ENCODE measurements around the gene CNGB1.
"Not testable (repeated sequence)": the region's sequence is repeated elsewhere in the genome, so short reads cannot be mapped to it uniquely, and the experiment has no call there.

Gene CNGB1

DNA sequence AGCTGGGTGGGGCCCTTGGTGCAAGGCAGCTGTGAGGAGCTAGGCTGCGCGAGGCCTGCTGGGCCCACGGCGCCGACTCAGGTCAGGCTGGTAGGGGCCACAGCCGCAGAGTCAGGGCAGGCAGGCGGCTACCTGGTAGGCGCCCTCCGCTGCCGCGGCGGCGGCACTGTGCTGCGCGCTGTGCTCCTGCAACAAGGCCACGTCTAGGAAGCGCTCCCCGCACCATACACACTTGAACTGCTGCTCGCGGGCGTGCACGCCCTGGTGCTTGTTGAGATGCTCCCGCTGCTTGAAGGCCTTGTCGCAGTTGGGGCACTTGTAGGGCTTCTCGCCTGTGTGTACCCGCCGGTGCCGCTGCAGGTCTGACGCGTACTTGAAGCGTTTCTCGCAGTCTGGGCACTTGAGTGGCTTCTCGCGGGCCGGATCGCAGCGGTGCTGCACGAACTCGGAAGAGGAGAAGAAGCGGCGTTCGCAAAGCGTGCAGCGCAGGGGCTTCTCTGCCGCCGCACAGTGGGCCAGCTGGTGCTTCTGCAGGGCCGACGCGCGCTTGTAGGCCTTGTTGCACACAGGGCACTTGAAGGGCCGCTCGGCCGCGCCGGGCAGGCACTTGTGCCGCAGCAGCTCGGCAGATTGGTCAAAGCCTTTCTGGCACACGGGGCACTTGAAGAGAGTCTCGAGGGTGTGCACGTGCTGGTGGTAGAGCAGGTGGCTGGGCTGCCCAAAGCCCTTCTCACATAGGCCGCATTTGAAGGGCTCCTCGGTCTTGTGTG lies 25.7 kb upstream of the CNGB1 start:
- no peak for DNase-seq

- no peak for DNase-seq
Measured at GRCh38 chr16:57995721-57996405, 24.9 kb upstream of the CNGB1 start.

DNA sequence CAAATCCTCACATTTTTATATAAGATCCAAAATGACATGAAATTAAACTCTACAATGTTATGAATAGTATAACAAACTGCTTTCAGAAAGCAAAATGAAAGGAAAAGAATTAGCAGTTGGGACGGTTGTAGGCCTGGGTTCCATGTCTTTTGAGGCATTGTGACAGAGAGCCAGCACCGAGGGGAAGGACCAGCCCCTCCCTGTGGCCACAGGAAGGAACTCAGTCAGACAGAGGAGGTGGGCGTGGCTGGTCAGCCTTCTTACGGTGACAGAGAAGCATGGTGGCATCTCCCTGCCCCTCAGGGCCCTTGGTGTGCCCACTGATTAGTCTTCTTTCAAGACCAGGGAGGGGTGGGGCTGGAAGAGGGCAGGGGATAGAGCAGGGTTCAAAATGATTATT lies 23.9 kb upstream of the CNGB1 start:
- DNase-seq = peak; percentile 82

DNA sequence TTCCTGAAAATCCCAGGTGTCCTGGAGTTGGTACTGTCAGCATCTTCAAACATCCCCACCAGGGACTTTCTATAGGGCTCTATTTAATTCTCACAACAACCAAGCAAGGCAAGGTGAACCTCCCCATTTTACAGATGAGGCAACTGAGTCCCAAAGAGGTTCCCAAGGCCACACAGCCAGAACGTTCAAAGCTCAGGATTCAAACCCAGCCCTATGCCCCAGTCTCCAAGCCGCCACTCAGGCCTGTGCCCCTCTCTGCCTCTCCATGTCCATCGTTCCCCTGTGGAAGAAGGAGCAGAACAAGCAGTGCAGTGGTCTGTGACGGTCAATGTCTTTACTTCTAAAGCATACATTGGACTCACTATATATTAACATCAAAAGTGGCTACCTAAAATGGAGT lies 23.4 kb upstream of the CNGB1 start:
- no peak for DNase-seq

GRCh38 chr16:57993897-57994296 lies 23.0 kb upstream of the CNGB1 start:
- no peak for DNase-seq

DNA sequence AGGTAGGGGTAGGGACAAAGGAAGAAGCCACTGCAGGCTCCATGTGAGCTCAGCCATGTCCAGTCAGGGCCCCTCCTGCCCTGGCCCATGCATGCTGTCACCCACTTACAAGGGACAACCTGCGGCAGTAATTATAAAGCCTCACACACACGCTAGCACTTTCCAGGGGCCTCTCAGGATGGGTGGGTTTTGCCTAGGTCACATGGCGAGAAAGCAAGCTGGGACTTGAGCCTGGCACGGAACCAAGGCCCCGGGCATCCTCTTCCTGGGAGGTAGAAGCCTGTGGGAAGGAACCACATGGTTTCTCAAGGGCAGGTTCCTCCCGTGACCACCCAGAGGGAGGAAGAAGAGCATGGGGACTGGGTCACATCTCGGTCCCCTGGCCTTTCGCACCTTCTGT lies 22.5 kb upstream of the CNGB1 start:
- no peak for DNase-seq

- no peak for DNase-seq
Measured at GRCh38 chr16:57992084-57992483, 21.2 kb upstream of the CNGB1 start.

GRCh38 chr16:57991551-57992059 lies 20.7 kb upstream of the CNGB1 start:
- DNase-seq = no peak

DNA sequence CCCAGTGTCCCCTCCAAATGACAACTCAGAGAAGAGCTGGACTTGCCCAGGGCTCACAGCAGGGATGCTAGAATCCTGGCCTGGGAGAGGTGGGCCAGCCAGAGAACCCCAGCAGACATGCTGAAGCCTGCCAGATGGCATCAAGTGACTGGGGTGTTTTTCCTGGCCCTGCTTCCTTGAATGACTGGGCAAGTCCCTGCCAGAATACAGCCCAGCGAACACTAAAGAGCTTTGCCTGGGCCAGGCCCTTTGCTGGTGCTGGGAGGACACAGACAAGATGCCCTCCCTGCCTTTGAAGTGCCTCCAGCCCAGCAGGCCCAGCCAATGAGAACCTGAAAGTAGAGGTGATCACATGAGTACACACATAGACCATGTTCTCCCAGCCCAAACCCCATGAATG lies 18.0 kb upstream of the CNGB1 start:
- no peak for DNase-seq

GRCh38 chr16:57987441-57988177 lies 16.7 kb upstream of the CNGB1 start:
- DNase-seq = no peak

GRCh38 chr16:57986196-57986595 lies 15.3 kb upstream of the CNGB1 start:
- DNase-seq = no peak

GRCh38 chr16:57985204-57986181 lies 14.6 kb upstream of the CNGB1 start:
- DNase-seq = no peak

- DNase-seq = peak; percentile 66
Measured at GRCh38 chr16:57984443-57985203, 13.7 kb upstream of the CNGB1 start.

DNA sequence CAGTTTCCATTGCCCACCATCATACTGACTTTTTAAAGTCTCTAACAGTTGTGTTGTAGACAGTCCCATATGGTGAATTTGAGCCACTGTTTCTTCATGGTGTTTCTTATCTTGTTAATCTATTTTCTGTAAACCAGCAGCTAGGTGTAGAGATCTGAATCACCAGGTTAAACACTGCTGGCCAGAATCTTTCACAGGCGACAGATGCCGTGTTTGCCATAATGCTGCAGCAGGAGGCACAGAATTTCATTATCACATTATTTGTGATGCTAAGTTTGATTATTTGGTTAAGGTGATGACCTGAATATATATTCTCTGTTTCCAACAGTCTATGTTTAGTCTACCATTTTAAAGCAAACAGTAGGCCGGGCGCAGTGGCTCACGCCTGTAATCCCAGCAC lies 11.5 kb upstream of the CNGB1 start:
- DNase-seq = no peak

DNA sequence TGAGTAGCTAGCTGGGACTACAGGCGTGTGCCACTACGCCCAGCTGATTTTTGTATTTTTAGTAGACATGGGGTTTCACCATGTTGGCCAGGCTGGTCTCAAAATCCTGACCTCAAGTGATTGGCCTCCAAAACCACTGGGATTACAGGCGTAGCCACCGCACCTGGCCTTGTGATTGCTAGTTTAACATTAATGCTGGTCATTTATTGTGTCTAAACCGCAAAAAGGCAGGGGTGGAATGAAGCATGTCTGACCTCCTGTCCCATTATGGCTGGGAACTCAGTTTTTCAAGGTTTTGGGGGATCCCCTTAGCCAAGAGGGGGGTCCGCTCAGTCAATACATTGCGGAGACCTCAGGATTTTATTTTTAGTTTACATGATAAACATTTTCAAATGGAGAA lies 10.7 kb upstream of the CNGB1 start:
- no peak for DNase-seq

GRCh38 chr16:57979006-57979585 lies 8.2 kb upstream of the CNGB1 start:
- DNase-seq = no peak

DNA sequence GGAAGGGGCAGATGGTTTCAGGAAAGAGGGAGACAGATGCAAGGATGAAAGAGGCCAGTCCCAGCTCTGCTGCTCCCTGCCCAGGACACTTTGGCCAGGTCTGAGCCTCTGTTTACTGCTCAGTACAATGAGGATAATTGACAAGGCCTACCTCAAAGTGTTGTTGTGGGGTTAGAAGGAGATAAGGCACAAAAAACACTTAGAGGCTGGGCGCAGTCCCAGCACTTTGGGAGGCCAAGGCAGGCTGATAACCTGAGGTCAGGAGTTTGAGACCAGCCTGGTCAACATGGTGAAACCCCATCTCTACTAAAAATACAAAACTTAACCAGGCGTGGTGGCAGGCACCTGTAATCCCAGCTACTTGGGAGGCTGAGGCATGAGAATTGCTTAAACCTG lies 7.1 kb upstream of the CNGB1 start:
- not testable (repeated sequence) for DNase-seq

GRCh38 chr16:57977418-57978069 lies 6.6 kb upstream of the CNGB1 start:
- no peak for DNase-seq

- no peak for DNase-seq
Measured at GRCh38 chr16:57976331-57976796, 5.4 kb upstream of the CNGB1 start.

GRCh38 chr16:57972306-57972705 lies 1.4 kb upstream of the CNGB1 start:
- DNase-seq = no peak

DNA sequence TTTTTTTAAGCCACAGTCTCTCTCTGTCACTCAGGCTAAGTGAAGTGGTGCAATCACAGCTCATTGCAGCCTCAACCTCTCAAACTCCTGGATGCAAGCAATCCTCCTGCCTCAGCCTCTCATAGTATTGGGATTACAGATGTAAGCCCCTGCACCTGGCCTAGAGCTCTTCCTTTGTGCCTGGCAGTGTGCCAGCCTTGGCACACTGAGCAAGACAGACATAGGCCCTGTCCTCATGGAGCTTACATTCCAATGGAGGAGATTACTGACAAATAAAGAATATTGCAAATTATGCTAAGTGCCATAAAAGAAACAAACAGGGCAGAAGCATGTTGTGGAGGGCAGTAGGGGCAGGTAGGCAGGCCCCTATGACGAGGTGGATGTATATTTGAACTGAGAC lies 920 bp upstream of the CNGB1 start:
- DNase-seq = no peak
